ENCODE data around the gene CDKL1. TPM values are rescaled to one million over a fixed set of nuclear protein-coding genes. Genes with fewer than 3 reads are reported as not detected.
A peak's percentile ranks its signal among the peaks of the same experiment; 100 is the strongest.

Gene CDKL1
- total and polyA plus RNA-seq, 2 of the 13 experiments (the other 11 are each of a cell fraction or from before 2014, with no cell fraction given), result 4.4 to 5.1 TPM

DNA sequence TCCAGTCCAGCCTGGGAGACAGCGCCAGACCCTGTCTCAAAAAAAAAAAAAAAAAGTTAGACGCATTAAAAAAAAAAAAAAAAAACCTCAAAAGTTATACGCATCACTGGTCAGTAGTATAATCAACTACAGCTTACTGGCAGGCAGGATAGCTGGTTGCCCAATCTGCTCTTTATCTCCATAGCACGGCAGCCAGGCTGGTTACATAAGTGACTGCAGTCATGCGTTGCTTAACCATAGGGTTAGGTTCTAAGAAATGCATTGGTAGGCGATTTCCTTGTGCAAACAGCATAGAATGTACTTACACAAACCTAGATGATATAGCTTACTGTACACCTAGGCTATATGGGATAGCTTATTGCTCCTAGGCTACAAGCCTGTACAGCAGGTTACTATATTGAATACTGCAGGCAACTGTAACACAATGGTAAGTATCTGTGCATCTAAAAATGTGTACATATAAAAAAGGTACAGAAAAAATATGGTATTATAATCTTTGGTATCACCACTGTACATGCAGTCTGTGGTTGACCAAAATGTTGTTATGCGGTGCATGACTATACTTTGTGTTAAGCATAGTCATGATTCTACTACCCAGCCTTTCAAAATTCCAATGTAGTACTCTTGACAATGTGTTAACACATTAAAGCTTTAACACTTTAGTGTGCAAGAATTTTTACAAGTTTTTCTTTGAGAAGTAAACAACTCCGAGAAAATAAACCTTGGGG is 92.8 kb downstream of the CDKL1 start (continued):
- TF ChIP-seq ATF7-NPFF (CRISPR knock-in tag; IDR thresholded peaks at IDR 0.05; ENCODE audit: low read depth) (0 out of 2 replicates have a peak, but pooled peaks have one; percentile 15), TARDBP (CRISPR knock-in tag; IDR thresholded peaks at IDR 0.05) (peak; percentile 83; the same call in 1 of the 2 replicates), ZNF430 (CRISPR knock-in tag; IDR thresholded peaks at IDR 0.05) (0 out of 2 replicates have a peak, but pooled peaks have one; percentile 26), HMG20A (CRISPR knock-in tag; IDR thresholded peaks at IDR 0.05; ENCODE audit: borderline replicate concordance) (peak; percentile 84), KMT2B (CRISPR knock-in tag; IDR thresholded peaks at IDR 0.05) (peak; percentile 58; the same call in 1 of the 2 replicates), RXRA (CRISPR knock-in tag; IDR thresholded peaks at IDR 0.05) (peak; percentile 30; the same call in 1 of the 2 replicates), DPF2 (CRISPR knock-in tag; IDR thresholded peaks at IDR 0.05; ENCODE audit: borderline replicate concordance, low read depth) (peak; percentile 73; the same call in 1 of the 2 replicates), AGO1 (IDR thresholded peaks at IDR 0.05; ENCODE audit: low read depth, low read length, poor library complexity, severe bottlenecking) (no peak), ZFP90 (CRISPR knock-in tag; IDR thresholded peaks at IDR 0.05; ENCODE audit: borderline replicate concordance) (no peak), NKX3-1 (CRISPR knock-in tag; IDR thresholded peaks at IDR 0.05) (0 out of 2 replicates have a peak, but pooled peaks have one; percentile 41), TRIM24 (CRISPR knock-in tag; IDR thresholded peaks at IDR 0.05) (peak; percentile 83), FOXJ3 (CRISPR knock-in tag; IDR thresholded peaks at IDR 0.05; ENCODE audit: borderline replicate concordance) (peak; percentile 55; the same call in 1 of the 2 replicates), ZFY (CRISPR knock-in tag; IDR thresholded peaks at IDR 0.05) (0 out of 2 replicates have a peak, but pooled peaks have one; percentile 32), SYNCRIP (IDR thresholded peaks at IDR 0.05; ENCODE audit: insufficient read depth, low read depth, low read length) (no peak), POLR2A (IDR thresholded peaks at IDR 0.05; ENCODE audit: insufficient read depth in 1 of 2, low read depth in 2 of 2, low read length in 2 of 2) (no peak)
- TF ChIP-seq, protein P1, sequence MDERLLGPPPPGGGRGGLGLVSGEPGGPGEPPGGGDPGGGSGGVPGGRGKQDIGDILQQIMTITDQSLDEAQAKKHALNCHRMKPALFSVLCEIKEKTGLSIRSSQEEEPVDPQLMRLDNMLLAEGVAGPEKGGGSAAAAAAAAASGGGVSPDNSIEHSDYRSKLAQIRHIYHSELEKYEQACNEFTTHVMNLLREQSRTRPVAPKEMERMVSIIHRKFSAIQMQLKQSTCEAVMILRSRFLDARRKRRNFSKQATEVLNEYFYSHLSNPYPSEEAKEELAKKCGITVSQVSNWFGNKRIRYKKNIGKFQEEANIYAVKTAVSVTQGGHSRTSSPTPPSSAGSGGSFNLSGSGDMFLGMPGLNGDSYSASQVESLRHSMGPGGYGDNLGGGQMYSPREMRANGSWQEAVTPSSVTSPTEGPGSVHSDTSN (CRISPR knock-in tag; IDR thresholded peaks at IDR 0.05), result no peak
- TF ChIP-seq, protein P2, sequence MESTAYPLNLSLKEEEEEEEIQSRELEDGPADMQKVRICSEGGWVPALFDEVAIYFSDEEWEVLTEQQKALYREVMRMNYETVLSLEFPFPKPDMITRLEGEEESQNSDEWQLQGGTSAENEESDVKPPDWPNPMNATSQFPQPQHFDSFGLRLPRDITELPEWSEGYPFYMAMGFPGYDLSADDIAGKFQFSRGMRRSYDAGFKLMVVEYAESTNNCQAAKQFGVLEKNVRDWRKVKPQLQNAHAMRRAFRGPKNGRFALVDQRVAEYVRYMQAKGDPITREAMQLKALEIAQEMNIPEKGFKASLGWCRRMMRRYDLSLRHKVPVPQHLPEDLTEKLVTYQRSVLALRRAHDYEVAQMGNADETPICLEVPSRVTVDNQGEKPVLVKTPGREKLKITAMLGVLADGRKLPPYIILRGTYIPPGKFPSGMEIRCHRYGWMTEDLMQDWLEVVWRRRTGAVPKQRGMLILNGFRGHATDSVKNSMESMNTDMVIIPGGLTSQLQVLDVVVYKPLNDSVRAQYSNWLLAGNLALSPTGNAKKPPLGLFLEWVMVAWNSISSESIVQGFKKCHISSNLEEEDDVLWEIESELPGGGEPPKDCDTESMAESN (CRISPR knock-in tag; conservative IDR thresholded peaks at IDR 0.05), result peak; percentile 68; the same call in 1 of the 2 replicates
- TF ChIP-seq, protein P3, sequence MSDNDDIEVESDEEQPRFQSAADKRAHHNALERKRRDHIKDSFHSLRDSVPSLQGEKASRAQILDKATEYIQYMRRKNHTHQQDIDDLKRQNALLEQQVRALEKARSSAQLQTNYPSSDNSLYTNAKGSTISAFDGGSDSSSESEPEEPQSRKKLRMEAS (IDR thresholded peaks at IDR 0.05), result no peak
- TF ChIP-seq, protein P4, sequence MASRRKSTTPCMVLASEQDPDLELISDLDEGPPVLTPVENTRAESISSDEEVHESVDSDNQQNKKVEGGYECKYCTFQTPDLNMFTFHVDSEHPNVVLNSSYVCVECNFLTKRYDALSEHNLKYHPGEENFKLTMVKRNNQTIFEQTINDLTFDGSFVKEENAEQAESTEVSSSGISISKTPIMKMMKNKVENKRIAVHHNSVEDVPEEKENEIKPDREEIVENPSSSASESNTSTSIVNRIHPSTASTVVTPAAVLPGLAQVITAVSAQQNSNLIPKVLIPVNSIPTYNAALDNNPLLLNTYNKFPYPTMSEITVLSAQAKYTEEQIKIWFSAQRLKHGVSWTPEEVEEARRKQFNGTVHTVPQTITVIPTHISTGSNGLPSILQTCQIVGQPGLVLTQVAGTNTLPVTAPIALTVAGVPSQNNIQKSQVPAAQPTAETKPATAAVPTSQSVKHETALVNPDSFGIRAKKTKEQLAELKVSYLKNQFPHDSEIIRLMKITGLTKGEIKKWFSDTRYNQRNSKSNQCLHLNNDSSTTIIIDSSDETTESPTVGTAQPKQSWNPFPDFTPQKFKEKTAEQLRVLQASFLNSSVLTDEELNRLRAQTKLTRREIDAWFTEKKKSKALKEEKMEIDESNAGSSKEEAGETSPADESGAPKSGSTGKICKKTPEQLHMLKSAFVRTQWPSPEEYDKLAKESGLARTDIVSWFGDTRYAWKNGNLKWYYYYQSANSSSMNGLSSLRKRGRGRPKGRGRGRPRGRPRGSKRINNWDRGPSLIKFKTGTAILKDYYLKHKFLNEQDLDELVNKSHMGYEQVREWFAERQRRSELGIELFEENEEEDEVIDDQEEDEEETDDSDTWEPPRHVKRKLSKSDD (CRISPR knock-in tag; IDR thresholded peaks at IDR 0.05; ENCODE audit: low read depth), result peak; percentile 74; the same call in 1 of the 2 replicates
- TF ChIP-seq, protein P5, sequence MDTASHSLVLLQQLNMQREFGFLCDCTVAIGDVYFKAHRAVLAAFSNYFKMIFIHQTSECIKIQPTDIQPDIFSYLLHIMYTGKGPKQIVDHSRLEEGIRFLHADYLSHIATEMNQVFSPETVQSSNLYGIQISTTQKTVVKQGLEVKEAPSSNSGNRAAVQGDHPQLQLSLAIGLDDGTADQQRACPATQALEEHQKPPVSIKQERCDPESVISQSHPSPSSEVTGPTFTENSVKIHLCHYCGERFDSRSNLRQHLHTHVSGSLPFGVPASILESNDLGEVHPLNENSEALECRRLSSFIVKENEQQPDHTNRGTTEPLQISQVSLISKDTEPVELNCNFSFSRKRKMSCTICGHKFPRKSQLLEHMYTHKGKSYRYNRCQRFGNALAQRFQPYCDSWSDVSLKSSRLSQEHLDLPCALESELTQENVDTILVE (CRISPR knock-in tag; IDR thresholded peaks at IDR 0.05), result peak; percentile 86
- TF ChIP-seq, protein P6, sequence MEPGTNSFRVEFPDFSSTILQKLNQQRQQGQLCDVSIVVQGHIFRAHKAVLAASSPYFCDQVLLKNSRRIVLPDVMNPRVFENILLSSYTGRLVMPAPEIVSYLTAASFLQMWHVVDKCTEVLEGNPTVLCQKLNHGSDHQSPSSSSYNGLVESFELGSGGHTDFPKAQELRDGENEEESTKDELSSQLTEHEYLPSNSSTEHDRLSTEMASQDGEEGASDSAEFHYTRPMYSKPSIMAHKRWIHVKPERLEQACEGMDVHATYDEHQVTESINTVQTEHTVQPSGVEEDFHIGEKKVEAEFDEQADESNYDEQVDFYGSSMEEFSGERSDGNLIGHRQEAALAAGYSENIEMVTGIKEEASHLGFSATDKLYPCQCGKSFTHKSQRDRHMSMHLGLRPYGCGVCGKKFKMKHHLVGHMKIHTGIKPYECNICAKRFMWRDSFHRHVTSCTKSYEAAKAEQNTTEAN (CRISPR knock-in tag; conservative IDR thresholded peaks at IDR 0.05), result 0 out of 2 replicates have a peak, but pooled peaks have one; percentile 58
